Prostate gland (tissue), 2 donors: ENCODE data around the gene UBE2L6.

Source experiments
- POLR2A ChIP-seq: fragments of 450-650 bp; IDR thresholded peaks from one replicate; pipeline ENCODE4 v1.6.1; 2016; ENCODE audit warnings: antibody characterized with exemption, mild to moderate bottlenecking
- POLR2AphosphoS5 ChIP-seq: sonication (generic); formaldehyde crosslinking; IDR thresholded peaks from one replicate; pipeline ENCODE4 v1.6.1; 2017; ENCODE audit warnings: antibody characterized with exemption
- TF ChIP-seq, protein P1 (sequence below), 4 experiments: fragments of 200-600 bp in 2 of 4; fragments of 450-650 bp in 2 of 4; sonication (generic) in 2 of 4; IDR thresholded peaks; 1 replicate in 3 of 4; 2 replicates in 1 of 4; pipeline ENCODE4 v1.5.1; 2016 to 2019; ENCODE audit warnings: antibody characterized with exemption in 4 of 4, mild to moderate bottlenecking in 2 of 4, moderate library complexity in 2 of 4

DNA sequence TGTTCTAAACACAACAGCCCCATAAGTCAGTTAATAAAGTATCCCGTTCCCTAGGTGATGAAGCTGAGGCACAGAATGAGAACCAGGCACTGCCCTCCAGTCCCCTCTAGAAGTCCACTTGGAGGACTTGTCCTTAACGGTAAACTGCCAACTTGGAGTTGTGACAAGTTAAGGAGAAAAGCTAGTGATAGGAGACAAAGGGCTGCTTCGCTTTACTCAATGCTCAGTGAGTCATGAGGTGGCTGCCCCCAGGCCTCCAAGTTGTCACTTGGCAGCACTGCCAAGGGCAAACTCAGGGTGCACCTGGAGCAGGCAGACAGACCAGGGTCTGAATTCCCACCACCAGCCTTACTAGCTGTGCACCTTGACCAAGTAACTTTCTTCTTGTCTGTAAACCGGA is 65.5 kb downstream of the UBE2L6 start:
- TF ChIP-seq, protein P1, sequence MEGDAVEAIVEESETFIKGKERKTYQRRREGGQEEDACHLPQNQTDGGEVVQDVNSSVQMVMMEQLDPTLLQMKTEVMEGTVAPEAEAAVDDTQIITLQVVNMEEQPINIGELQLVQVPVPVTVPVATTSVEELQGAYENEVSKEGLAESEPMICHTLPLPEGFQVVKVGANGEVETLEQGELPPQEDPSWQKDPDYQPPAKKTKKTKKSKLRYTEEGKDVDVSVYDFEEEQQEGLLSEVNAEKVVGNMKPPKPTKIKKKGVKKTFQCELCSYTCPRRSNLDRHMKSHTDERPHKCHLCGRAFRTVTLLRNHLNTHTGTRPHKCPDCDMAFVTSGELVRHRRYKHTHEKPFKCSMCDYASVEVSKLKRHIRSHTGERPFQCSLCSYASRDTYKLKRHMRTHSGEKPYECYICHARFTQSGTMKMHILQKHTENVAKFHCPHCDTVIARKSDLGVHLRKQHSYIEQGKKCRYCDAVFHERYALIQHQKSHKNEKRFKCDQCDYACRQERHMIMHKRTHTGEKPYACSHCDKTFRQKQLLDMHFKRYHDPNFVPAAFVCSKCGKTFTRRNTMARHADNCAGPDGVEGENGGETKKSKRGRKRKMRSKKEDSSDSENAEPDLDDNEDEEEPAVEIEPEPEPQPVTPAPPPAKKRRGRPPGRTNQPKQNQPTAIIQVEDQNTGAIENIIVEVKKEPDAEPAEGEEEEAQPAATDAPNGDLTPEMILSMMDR (IDR thresholded peaks at IDR 0.05) = no peak
- TF ChIP-seq POLR2AphosphoS5 (no peak), POLR2A (no peak)
